ENCODE data around the gene ATAD3C.
"Not testable (repeated sequence)": the region's sequence is repeated elsewhere in the genome, so short reads cannot be mapped to it uniquely, and the experiment has no call there.

Gene ATAD3C, protein sequence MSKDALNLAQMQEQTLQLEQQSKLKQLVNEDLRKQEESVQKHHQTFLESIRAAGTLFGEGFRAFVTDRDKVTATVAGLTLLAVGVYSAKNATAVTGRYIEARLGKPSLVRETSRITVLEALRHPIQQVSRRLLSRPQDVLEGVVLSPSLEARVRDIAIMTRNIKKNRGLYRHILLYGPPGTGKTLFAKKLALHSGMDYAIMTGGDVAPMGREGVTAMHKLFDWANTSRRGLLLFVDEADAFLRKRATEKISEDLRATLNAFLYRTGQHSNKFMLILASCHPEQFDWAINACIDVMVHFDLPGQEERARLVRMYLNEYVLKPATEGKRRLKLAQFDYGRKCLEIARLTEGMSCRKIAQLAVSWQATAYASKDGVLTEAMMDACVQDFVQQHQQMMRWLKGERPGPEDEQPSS

GRCh38 chr1:1449099-1449739 is at the start of gene ATAD3C:
Gene ATAD3C, plus strand, starts transcription at chr1:1449689. Its CDS starts 995 bp downstream, at chr1:1450684.
- in situ Hi-C loops (cut with MboI; ENCODE audit: low sequenced_read_pairs, unreplicated experiment): no loop called here
- no peak for DNase-seq (ENCODE audit: low spot score)
- TF ChIP-seq, protein P1, sequence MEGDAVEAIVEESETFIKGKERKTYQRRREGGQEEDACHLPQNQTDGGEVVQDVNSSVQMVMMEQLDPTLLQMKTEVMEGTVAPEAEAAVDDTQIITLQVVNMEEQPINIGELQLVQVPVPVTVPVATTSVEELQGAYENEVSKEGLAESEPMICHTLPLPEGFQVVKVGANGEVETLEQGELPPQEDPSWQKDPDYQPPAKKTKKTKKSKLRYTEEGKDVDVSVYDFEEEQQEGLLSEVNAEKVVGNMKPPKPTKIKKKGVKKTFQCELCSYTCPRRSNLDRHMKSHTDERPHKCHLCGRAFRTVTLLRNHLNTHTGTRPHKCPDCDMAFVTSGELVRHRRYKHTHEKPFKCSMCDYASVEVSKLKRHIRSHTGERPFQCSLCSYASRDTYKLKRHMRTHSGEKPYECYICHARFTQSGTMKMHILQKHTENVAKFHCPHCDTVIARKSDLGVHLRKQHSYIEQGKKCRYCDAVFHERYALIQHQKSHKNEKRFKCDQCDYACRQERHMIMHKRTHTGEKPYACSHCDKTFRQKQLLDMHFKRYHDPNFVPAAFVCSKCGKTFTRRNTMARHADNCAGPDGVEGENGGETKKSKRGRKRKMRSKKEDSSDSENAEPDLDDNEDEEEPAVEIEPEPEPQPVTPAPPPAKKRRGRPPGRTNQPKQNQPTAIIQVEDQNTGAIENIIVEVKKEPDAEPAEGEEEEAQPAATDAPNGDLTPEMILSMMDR (IDR thresholded peaks at IDR 0.05; ENCODE audit: borderline replicate concordance, control extremely low read depth, extremely low read depth, insufficient read depth, missing control alignments): no peak

DNA sequence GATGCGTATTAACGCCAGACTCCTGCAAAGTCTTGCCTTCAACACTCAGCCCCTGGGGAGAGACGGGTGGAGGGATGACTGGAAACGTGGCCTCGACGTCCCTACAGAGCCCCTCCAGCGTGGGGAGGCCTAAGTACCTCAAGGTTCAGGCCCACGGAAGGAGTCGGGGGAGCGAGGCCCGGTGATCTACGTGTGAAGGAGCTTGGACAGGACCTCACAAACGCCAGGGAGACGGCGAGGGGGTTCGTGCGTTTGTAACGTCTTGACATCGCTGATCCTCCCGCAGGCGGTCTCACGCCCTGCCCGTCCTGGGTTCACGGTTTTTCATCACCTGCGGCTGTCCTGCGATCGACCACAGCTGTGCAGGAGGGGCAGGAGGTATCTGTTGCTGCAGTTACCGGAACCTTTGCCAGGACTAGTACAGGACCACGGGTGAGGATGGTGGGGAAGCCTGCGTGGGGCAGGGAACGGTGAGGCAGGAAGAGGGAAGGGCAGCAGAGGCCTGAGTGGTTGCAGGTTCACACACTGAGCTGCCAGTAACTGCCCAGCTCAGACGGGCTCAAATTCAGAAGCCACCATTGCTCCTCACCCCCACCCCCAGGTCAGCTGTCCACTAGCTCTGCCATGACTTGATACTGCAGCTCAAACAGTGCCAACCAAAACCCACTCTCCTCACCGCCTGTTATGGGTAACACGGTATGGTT is 49.5 kb upstream of the ATAD3C start:
- peak; percentile 31 for DNase-seq (ENCODE audit: low spot score)
- TF ChIP-seq, protein P1 (IDR thresholded peaks at IDR 0.05; ENCODE audit: borderline replicate concordance, control extremely low read depth, extremely low read depth, insufficient read depth, missing control alignments): no peak
- in situ Hi-C loops (cut with MboI; ENCODE audit: low sequenced_read_pairs, unreplicated experiment): no loop called here

DNA sequence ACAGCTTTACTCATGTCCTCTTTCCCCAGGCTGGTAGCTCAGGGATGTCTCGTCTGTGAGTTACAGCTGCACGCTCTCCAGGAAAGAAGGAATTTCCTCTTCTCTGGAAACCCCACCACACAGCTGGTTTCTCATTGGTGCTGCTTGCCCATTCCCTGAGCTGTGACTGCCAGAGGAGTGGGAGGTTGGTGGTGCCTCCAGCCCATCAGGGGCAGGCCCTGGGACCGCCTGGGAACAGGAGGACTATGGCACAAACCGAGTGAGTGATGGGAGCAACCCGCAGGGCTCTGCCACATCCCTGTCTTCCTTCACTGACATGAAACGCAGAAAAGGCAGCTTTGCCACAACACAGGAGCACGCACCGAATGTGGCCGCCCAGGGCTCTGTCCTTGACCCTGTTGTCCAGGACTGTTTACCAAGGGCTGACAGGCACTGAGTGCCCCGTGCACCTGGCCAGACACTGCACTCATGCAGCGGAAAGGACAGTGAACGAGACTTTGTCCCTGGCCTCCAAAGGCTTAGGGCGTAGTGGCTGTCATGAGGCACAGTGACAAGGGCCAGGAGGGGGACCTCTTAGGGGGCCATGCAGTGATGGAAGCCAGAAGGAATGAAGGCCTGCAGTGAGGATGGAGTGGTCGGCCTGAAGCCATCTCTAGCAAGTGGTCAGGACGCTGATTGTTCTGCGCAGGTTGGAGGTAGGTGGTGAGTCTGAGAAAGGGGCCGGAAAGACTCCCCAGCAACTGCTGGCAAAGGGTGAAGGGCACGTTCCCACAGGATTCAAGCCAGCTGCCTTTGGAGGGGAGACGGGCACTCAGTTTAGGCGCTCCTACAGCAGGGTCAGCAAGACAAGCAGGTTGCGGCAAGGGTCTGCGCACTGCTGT is 48.7 kb upstream of the ATAD3C start:
- in situ Hi-C loops (cut with MboI; ENCODE audit: low sequenced_read_pairs, unreplicated experiment): no loop called here

GRCh38 chr1:1401457-1402010 is 48.0 kb upstream of the ATAD3C start:
- no peak for DNase-seq (ENCODE audit: low spot score)
- in situ Hi-C loops (cut with MboI; ENCODE audit: low sequenced_read_pairs, unreplicated experiment): no loop called here
- TF ChIP-seq, protein P1 (IDR thresholded peaks at IDR 0.05; ENCODE audit: borderline replicate concordance, control extremely low read depth, extremely low read depth, insufficient read depth, missing control alignments): no peak

More for the DNA sequence above, 48.7 kb upstream of the ATAD3C start:
- TF ChIP-seq, protein P1 (IDR thresholded peaks at IDR 0.05; ENCODE audit: borderline replicate concordance, control extremely low read depth, extremely low read depth, insufficient read depth, missing control alignments): no peak
- no peak for DNase-seq (ENCODE audit: low spot score)

DNA sequence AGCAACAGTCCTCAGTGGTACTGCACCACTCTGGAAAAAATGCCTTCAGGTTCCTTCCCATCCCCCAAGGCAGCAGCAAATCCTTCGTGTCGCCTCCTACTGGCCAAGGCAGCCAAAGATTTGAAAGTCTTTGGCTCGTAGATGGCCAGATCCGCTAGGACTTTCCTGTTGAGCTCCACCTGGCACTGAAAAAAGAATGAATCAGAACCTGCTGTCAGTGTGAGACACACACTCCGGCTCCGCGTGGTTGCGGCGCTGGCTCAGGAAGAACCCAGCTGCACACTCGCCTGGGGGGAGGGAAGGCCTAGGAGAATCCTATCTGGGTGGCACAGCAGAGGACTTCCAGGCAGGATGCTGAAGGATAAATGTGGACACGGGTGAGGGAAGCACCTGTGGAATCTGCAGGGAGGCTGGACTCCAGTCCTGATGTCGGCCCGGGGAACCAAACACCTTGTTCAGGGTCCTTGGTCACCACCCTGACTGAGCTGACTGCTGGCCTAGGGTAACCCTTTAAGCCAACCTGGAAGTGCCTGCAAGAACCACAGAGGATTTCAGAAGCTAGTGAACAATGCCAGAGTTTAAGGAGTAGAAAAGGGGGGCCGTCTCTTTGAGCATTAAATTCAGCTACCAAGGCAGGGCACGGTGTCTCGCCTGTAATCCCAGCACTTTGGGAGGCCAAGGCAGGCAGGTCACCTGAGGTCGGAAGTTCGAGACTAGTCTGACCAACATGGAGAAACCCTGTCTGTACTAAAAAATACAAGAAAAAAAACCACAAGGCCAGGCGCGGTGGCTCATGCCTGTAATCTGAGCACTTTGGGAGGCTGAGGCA is 47.2 kb upstream of the ATAD3C start:
- TF ChIP-seq, protein P1 (IDR thresholded peaks at IDR 0.05; ENCODE audit: borderline replicate concordance, control extremely low read depth, extremely low read depth, insufficient read depth, missing control alignments): peak; percentile 49
- DNase-seq (ENCODE audit: low spot score): peak; percentile 41

DNA sequence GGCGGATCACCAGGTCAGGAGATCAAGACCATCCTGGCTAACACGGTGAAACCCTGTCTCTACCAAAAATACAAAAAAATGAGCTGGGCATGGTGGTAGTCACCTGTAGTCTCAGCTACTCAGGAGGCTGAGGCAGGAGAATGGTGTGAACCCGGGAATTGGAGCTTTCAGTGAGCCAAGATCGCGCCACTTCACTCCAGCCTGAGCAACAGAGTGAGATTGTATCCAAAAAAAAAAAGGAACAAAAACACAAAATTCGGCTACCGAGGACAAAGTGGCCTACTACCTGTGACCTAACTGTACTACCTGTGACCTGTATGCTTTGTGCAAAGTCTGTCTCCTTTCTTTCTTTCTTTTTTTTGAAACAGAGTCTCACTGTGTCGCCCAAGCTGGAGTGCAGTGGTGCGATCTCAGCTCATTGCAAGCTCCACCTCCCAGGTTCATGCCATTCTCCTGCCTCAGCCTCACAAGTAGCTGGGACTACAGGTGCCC is 46.5 kb upstream of the ATAD3C start:
- DNase-seq (ENCODE audit: low spot score); in situ Hi-C loops (cut with MboI; ENCODE audit: low sequenced_read_pairs, unreplicated experiment): not testable (repeated sequence)

More for the DNA sequence above, 47.2 kb upstream of the ATAD3C start:
- in situ Hi-C loops (cut with MboI; ENCODE audit: low sequenced_read_pairs, unreplicated experiment): no loop called here
